Retina (tissue), 1 donor: ENCODE results near the gene BST1.
A peak's percentile ranks its signal among the peaks of the same experiment; 100 is the strongest.

Experiments used
- DNase-seq: peaks from one replicate; pipeline ENCODE4 v3.0.0-alpha.2; 2016

The BST1 gene

DNA sequence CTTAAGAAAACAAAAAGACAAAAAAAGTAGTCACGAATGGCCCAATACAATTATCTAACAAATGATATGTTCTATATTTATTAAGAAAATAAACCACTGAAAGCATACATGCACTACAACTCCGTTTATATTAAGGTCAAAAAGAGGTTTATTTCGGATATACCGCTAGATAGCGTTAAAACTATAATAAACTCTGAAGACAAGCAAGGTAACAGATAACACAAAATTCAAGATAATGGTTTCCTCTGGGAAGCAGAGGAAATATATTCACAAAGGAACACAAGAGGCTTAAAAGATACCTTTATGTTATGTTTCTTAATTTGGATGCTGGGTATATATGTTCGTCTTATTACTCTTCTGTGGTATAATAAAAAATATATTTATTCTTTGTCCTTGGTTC is 26.0 kb upstream of the BST1 start:
- DNase-seq: no peak

DNA sequence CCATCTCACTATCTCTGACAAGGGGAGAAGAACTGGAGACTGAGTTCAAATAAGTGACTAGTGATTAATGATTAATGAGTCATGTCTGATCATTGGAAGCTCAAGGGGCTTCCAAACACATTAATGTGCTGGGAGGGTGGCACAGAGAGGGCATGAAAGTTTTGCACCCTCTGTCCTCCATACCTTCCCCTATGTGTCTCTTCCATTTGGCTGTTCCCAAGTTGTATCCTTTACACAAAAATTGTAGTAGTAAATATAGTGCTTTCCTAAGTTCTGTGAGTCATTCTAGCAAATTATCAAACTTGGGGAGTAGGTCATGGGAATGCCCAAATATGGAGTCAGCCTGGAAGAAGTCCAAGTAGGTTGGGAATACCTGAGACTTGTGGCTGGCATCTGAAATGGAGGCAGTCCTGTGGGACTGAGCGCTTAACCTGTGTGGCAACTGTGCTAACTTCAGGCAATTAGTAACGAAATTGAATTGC is 25.3 kb upstream of the BST1 start:
- DNase-seq: no peak

DNA sequence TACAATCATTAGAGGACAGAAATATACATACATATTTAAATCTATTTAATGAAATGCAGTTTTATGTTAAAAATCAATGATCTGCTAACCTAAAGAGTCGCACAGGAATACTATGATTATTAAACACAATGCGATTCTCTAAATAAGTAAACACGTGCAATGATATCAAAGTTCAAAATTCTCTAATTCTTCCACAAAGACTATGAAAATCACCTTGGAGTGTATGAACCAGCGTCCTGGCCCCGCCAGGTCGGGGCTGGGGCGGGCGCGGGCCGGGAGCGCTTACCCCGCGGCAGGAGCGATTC is 21.8 kb upstream of the BST1 start:
- no peak for DNase-seq

DNA sequence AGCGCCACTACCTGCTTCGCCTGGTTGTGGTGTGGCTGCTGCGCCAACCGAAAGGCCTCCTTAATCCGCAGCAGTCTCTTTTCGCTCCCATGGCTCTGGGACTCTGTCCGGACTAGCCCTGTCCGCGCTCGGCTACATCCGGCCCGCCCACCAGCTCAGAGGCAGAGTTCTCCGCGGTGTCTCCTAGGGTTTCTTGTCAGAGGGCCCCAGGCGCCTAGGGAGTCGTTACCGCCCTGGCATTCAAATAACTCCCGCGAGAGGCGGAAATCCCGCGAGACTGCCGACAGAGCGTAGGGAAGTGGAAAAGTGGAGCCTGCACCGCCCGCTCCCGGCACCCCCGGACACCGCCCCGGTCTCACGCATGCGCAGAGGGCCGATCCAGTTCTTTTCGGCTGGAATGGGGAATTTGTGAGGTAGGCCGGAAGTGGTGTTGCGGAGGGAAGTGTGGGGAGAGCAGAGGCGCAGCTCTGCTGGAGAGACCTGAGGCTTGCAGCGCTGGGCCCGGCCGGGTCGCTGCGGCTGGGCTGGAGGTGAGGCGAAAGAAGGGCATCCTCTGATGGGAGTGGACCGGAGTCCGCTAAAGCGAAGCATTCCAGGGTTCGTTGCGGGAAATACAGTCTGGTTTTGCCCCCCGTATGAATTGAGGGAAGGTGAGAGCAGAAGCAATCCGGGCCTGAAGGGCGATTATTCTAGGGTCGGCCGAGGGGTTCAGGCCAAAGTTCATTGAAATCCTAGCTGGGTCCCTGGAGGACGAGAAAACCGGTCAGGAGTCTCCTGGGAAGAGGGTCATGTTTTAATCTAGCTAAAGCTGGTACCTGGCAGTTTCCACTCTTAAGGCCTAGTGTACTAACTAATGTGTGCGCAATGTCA is 21.3 kb upstream of the BST1 start, which contains the start of gene FAM200B:
FAM200B (plus strand) TSS at position 456 of the 870 bp plus-strand sequence. CDS start 5,151 bp downstream, outside the sequence.
- peak; percentile 99 for DNase-seq

DNA sequence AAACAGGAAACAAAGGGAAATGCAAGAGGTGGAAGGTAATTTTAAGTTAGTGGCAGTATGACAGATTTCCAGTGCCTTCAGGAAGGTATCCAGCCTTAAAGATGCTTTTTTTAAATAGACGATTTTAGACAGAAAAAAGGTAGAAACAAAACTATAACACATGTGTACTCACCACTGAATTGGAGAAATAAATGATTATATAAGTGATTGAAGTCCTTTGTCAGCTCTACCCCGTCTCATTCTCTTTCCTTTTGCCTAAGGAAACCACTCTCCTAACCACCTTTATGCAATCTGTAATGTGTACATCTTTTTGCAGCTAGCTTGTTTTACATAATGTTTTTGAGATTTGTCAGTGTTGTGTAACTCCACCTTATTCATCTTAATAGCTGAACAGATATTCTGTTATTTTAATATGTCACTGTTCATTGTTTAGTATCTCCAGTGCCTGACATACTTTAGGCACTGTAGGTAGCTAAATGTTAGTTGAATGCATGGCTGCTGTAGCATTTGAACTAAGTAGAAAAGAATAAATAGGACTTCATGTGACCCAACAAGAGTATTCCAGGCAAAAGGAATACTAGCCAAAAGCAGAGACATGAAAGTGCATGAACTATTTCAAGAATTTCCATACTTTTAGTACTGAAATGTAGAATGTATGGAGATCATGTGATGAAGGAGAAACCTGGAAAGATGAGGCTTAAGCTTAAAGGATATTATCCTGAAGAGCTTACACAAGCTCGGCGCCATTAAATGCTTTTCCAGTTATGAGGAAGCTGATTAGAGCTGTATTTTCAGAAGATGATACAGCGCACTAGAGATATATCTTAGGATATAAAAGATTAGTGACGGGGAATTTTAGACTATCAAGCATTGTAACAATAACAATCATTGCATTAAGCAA is 20.4 kb upstream of the BST1 start:
- no peak for DNase-seq

DNA sequence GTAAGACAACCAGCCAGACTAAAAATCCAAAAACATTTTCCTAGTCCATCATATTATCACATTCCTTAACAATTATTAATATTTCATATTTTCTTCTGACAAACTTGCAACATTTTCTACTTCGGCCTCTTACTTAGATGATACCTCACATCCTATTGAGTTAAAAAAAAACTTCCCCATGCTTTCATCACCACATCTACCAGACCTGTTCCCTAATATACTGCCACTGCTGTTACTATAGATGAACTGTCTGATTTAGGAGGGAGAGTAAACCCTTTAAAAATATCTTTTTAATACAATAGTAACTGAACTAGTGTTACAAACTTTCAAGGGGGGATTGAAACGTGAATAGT is 19.7 kb upstream of the BST1 start:
- no peak for DNase-seq

DNA sequence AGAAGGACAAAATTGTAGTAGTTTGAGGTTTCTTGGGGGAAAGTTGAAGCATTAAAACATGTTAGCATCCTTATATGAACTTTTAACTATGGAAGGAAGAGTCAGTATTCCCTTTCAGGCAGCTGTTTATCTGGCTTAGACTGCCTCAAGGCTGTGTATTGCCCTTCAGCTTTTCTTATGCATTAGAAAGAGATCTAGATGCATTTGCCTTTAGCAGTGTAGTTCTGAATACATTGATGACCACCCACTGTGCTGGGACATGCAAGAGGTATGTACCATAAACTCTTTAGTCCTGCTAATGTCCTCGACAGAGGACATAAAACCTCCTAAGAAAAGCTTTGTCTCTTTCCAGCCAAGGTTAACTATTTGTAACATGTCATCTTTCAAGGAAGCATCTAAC is 18.4 kb upstream of the BST1 start:
- no peak for DNase-seq

DNA sequence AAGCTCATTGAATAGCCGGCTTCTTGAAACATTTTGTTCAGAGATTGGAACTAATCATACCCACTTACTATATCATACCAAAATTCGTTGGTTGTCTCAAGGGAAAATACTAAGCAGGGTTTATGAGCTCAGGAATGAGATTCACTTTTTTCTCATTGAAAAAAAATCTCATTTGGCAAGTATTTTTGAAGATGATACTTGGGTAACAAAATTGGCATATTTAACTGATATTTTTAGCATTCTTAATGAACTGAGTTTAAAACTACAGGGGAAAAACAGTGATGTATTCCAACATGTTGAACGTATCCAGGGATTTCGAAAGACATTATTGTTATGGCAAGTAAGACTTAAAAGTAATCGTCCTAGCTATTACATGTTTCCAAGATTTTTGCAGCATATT is 14.8 kb upstream of the BST1 start:
- no peak for DNase-seq

DNA sequence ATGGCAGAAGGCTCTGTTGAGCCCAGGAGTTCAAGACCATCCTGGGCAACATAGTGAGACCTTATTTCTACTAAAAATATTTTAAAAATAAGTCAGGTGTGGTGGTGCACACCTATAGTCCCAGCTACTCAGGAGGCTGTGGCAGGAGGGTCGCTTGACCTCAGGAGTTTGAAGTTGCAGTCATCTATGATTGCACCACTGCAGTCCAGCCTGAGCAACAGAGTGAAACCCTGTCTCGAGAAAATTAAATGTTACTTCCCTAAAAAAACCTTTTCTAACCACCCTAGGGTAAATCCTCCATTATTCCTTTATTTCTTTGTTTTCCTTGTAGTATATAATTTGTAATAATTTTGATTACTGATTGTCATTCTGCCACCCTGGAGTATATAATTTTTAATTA is 13.3 kb upstream of the BST1 start:
- no peak for DNase-seq

DNA sequence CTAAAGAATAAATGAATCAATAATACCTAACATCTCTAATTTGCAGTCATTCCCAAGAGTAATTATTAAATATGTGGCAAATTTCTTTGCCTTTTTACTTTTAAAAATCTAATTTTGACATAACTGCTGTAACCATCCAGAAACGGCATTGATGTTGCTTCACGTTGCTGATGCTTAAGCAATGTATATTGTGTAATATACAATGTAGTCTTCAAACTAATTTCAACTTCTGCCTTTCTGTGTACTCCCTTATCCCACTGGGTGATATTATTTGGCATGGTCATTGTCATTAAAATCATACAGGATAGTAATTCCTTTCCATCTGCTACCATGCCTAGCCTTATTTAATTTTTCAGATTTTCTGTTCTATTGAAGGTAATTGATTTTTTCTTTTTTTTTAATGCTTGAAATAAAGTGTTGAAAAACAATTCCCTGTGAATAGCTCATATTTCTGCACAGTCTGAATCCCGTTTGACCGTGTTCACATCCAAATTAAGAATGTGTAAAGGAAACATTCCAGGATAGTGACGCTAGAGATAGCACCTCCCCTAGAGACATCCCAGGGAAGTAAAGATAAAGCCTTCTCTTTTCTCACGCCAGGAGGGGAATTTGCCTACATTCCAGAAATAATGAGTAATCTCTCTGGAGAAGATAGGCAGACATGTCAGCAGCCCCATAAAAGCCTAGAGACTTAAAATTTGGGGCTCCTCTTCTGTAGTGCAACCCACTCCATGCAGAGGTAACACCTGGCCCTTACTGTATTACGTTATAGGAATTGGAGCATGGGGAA is 12.7 kb upstream of the BST1 start:
- no peak for DNase-seq

DNA sequence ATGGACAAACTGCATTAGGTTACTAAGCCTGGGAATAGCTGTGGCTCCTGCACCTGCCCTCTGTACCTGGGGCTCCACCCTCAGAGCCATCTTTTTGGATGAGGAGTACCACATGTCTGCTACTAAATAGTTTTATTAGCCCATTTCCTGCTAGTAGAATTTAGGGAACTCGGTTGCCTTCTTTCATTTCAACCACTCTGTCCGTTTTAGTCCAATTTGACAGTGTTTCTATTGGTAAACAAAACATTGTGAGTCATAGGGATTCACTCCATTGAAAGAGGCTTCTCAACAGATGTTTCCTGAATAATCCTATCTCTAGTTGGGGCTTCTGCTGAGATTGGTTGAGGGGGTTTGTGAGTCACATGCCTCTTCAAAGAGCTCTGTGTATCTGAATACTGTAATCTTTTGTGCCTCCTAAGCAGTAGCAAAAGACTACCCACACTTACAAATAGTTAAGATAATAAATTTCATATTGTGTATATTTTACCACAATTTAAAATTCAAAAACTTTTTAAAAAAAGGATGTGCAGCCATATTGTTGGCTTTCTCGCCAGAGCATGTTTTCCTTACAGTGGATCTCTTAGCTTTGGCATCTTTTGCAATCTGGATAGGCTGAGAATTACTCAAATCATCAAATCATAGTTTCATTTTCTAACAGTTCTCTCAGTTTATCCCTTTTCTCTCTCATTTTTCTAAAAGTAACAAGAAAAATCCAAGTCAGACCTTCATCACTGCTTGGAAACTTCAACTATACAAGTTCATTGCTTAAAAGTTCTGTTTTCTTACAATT is 11.3 kb upstream of the BST1 start:
- no peak for DNase-seq

DNA sequence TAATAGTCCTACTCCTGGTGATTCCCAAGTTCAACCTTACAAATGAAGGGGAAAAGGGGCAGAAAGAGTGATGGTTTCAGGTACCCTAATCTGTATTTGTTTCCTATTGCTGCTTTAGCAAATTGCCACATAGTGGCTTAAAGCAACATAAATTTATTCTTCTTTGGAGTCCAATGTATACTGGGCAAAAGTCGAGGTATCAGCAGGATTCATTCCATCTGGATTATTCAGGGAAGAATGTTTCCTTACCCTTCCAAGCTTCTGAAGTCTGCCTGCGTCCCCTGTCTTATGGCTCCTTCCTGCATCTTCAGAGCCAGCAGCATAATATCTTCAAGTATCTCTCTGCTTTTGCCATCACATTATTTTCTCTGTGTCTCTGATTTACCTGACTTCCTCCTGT is 10.3 kb upstream of the BST1 start:
- no peak for DNase-seq

DNA sequence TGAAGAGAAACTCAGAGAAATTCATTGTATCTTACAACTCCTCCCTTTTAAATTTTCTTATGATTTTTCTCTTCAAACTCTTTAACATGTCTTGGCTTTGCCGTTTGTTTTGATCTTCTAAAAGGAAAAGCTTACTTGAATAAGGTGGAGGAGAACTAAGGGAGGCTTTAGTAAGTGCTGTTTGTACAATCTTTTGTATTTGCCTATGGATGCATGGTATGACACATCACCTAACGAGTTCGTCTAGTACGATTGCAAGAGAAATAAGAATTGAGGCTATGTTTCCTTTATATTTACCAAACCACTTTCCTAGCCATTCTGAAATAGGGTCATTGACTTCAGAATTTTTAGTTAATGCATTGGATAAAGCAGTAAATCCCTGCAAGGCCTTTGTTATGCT is 8.4 kb upstream of the BST1 start:
- no peak for DNase-seq

DNA sequence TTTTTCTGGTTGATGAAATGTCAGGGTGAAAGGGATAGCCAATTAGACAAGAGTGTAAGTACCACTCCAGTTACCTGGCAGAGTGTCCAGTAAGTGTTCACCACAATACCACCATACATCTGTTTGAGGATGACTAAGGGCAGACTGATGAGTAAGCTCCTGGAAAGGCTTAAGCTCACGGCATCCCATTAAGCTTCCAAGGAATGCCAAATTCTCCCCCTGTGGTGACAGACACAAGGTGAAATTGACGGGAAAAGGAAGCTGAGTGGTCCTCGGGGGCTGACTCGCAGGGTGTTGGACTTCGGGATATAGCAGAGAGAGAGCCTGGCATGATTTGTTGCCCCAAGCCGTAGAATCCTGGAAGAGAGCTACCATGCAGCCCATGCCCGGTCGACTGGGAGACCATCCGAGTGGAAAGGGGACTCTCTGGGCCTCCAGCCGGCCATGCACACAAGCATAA is 7.6 kb upstream of the BST1 start:
- no peak for DNase-seq

DNA sequence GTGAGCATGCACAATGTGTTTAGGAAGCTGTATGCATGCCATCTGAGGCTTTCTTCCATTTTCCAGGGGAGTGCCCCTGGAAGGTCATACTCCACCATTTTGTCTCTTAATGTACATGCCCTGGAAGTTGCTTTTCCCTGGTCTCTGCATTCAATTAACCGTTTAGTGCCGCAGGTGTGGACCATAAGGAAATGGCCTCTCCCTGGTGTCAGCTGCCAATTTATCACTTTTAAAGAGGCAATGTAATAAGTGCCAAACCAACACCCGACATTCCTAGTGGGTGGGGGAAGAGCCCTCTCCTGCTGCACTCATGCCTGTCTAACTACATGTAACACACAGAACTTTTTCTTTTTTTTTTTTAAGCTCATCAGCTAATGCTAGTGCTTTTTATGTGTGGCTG is 7.1 kb upstream of the BST1 start:
- DNase-seq: no peak

DNA sequence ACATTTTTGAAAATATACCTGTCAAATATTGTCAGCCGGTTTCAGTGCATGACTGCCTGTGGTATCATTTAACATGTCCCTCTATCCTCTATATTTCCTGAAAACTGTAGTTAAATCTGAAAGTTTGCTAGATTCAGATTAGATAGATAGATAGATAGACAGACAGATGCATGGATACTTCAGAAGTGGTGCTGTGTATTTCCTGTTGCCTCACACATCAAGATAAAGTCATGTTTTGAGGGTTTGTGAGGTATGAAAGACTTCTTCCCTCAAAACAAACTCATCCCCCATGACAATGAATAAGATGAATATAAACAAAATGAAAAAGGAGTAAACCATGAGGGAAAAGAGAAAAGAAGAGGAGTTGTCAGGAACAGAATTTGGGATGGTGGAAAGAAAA is 6.0 kb upstream of the BST1 start:
- no peak for DNase-seq

DNA sequence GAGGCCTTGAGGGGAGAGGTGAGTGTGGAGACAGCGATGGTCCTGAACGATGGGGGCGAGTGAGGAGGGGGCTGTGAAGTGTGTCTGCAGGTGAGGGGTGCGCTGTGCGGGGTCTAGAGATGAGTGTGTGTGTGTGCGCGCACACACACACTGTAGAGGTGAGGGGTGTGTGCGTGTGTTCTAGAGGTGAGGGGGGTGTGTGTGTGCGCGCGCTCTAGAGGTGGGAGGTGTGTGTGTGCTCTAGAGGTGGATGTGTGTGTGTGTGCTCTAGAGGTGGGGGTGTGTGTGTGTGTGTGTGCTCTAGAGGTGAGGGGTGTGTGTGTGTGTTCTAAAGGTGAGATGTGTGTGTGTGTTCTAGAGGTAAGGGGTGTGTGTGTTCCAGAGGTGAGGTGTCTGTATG is 574 bp downstream of the BST1 start:
- no peak for DNase-seq

DNA sequence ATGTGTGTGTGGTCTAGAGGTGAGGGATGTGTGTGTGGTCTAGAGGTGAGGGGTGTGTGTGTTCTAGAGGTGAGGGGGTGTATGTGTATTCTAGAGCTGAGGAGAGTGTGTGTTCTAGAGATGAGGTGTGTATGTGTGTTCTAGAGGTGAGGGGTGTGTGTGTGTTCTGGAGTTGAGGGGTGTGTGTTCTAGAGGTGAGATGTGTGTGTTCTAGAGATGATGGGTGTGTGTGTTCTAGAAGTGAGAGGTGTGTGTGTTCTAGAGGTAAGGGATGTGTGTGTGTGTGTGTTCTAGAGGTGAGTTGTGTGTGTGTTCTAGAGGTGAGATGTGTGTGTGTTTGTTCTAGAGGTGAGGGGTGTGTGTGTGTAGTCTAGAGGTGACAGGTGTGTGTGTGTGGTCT is 1.3 kb downstream of the BST1 start:
- DNase-seq: no peak

DNA sequence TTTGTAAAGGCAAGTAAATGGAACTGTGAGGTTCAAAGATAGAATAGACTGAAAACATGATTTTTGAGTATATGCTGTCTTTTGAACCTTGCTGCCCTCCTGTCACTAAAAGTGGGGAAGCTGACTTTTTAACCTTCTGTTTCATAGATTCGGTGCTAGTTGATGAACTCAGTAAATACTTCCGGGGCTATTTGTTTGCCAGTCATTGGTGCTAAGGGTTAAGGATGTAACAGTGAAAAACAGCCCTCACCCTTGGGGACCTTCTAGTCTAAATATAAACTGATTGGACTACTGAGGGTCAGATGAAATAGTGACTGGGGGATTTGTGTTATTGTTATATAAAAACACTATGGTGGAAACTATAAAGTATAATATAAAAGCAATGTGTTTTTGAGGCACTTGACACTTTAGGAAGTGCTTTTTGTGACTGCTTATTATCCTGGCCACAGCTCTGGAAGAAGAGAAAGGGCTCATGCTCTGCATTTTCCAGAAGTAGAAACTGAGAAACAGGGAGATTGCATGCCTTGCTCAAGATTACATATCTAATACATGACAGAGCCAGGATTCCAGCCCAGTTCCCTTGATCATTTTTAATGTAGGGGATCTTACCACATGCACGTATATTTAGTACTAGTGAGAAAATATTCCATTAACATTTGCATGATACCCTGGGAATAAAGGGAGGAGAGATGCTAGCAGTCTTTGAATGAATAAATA is 3.9 kb downstream of the BST1 start:
- DNase-seq: no peak

DNA sequence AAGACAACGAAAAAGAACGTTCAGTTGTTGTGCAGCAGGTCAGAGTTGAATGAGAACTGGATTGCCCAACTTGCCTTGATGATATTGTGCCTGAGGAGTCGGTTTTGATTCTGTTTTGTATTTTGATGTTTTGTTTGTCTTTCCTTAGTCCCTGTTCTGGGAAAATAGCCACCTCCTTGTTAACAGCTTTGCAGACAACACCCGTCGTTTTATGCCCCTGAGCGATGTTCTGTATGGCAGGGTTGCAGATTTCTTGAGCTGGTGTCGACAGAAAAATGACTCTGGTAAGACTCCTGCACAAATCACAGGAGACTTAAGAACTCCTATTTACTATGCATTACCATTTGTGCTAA is 4.5 kb downstream of the BST1 start:
- DNase-seq: no peak

DNA sequence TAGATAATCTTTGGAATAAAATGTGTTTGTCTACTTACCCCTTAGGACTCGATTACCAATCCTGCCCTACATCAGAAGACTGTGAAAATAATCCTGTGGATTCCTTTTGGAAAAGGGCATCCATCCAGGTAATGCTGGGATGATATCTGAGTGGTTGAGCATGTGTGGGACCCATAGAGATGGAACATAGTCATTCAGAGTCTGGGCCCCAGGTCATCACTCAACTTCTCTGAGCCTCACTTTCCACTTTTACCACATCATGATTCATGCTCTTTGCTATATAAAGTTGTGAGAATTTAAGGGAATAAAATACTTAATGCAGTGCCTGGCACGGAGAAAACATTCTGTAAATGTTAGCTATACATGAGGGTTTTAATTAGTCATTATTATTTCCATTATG is 8.9 kb downstream of the BST1 start:
- DNase-seq: no peak

DNA sequence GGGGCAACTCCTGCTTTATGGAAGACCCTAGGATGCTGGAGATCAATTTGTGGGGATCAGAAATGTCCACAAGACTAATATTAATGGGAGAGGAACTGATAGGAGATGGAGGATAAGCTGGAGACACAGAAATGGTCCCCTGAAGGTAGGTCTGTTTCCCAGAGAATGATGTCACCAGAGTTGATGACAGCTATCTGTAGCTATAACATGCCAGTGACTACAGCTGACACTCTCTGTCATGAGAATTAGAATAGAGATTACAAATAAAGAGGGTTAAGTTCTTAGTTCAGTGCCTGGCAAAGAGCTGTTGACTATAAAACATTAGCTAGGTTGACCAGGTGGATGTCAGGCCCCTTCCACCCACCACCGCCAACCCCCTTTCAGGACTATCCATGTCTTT is 9.3 kb downstream of the BST1 start:
- DNase-seq: no peak
